Measurements from ENCODE around the gene SLC9C1.

DNA sequence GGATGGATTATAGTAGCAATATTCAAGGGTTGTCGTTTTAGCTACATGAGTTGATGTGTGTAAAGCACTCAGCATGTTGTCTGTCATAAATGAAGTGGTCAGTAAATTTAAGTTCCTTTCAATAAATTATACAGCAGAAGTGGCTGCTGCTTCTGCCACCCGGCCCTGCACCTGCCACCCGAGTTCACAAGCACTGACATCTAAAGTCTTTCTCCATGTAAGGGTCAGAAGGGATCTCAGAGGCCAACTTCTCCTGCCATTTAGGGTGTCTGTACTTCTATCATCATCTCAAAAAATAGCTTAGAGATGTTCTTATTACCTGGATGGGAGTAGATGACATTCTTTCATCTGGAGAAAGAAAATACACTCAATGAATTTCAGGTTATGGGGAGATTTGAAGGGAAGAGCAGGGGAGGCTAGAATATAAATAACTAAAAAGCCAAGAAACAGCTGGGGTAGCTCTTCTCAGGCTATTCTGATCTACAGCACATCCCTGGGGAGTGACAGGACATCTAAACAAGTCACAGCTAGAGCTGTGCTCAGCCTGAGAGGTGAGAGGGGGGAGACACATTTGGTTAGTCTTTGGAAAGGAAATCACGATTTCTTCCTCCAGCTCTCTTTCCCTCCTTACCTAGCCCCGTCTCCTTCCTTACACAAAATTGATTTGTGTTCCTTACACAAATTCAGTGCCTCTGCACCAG is 169.0 kb downstream of the SLC9C1 start:
- TF ChIP-seq, protein P1, sequence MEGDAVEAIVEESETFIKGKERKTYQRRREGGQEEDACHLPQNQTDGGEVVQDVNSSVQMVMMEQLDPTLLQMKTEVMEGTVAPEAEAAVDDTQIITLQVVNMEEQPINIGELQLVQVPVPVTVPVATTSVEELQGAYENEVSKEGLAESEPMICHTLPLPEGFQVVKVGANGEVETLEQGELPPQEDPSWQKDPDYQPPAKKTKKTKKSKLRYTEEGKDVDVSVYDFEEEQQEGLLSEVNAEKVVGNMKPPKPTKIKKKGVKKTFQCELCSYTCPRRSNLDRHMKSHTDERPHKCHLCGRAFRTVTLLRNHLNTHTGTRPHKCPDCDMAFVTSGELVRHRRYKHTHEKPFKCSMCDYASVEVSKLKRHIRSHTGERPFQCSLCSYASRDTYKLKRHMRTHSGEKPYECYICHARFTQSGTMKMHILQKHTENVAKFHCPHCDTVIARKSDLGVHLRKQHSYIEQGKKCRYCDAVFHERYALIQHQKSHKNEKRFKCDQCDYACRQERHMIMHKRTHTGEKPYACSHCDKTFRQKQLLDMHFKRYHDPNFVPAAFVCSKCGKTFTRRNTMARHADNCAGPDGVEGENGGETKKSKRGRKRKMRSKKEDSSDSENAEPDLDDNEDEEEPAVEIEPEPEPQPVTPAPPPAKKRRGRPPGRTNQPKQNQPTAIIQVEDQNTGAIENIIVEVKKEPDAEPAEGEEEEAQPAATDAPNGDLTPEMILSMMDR (IDR thresholded peaks at IDR 0.05), result no peak
- TF ChIP-seq POLR2AphosphoS5 (IDR thresholded peaks at IDR 0.05), result no peak
- no peak for TF ChIP-seq POLR2A (IDR thresholded peaks at IDR 0.05)
- no peak for TF ChIP-seq EP300 (IDR thresholded peaks at IDR 0.05; ENCODE audit: low read depth)
